Naive B cell (primary cell): ENCODE data around the gene MTSS2. TPM values are rescaled to one million over a fixed set of nuclear protein-coding genes. Genes with fewer than 3 reads are reported as not detected.

ENCODE experiments used
- ATAC-seq, 2 donors: fragments of 150-1000 bp; cut with Tn5 transposase; 2 replicates each; pipeline ENCODE4 v1.10.0; 2021; ENCODE audit warnings: low read depth in 2 of 2, mild to moderate bottlenecking in 2 of 2, moderate library complexity in 2 of 2
- DNase-seq: peaks from one replicate; pipeline ENCODE4 v3.0.0; 2022
- H3K27ac Mint-ChIP-seq, 6 donors: one replicate each; pipeline ENCODE4 v1.8.0; 2020 to 2022; ENCODE audit warnings: mild to moderate bottlenecking in 6 of 6, mixed read lengths in 6 of 6, moderate library complexity in 5 of 6, inconsistent platforms in 2 of 6
- H3K27me3 Mint-ChIP-seq, 3 donors: one replicate each; pipeline ENCODE4 v1.8.0; 2021 to 2022; ENCODE audit warnings: mixed read lengths in 3 of 3, mild to moderate bottlenecking in 1 of 3
- H3K36me3 Mint-ChIP-seq, 2 donors: one replicate each; pipeline ENCODE4 v1.8.0; 2020 to 2022; ENCODE audit warnings: mixed read lengths in 2 of 2, inconsistent platforms in 1 of 2, mild to moderate bottlenecking in 1 of 2
- H3K4me1 Mint-ChIP-seq, 3 donors: one replicate each; pipeline ENCODE4 v1.8.0; 2020 to 2022; ENCODE audit warnings: mixed read lengths in 3 of 3, inconsistent platforms in 1 of 3, mild to moderate bottlenecking in 1 of 3, moderate library complexity in 1 of 3
- H3K4me3 Mint-ChIP-seq, 8 donors: one replicate each; pipeline ENCODE4 v1.8.0; 2020 to 2022; ENCODE audit warnings: mild to moderate bottlenecking in 8 of 8, mixed read lengths in 8 of 8, moderate library complexity in 8 of 8, inconsistent platforms in 2 of 8
- H3K9me3 Mint-ChIP-seq, 7 donors: one replicate each; pipeline ENCODE4 v1.8.0; 2020 to 2022; ENCODE audit warnings: mixed read lengths in 7 of 7, mild to moderate bottlenecking in 5 of 7, inconsistent platforms in 2 of 7, moderate library complexity in 1 of 7
- polyA plus RNA-seq, 6 donors: library from polyadenylated mRNA; unstranded; fragments of 300-500 nt; fragmentation: Illumina TruSeq; gene quantifications; one replicate each; pipeline ENCODE4 v1.2.3, GENCODE V29; 2021; ENCODE audit warnings: low read depth in 6 of 6

The MTSS2 gene
- polyA plus RNA-seq, 6 donors from 2014 or later: not detected

DNA sequence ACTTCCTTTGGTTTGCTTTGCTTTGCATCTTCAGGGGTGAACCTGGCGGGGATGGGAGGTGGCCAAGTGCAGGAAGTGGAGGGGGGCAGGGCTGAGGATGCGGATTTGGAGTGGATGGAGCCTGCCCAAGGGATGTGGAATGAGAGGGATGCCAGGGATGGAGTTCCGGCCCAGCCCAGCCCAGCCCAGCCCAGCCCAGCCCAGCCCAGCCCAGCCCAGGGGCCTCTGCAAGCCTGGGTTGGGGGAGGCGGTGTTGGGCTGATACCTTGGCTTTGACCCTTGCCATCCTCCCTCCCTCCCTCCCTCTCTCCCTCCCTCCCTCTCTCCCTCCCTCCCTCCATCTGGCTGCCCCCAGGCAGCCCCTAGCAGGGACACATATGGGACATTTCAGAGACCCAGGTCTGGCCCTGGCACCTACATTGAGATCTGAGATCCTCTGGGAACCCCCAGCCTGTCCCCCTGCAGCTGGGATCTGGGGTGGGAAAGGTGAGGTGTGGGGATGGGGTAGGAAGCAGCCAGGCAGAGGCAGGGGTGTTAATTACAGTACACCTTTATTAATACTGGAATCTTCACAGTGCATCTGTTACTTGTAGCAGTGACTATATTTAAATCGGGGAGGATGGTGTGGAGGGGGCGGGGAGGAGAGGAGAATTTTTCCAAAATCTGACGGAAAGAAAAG, 25.0 kb downstream of the MTSS2 start:
- Mint-ChIP-seq H3K27me3 (peaks cover 0 to 4% (median 0%) of the 10 kb centered on the region in 3 donors), H3K4me3 (no peak overlapping the region), H3K36me3 (peaks cover 0 to 3% of the 10 kb centered on the region in 2 donors), H3K9me3 (no peaks in the 10 kb centered on the region), H3K4me1 (no peaks in the 10 kb centered on the region), H3K27ac (peak overlapping the region in 1 of 6 donors; percentile 16)
- DNase-seq (no peak), ATAC-seq (no peak)

DNA sequence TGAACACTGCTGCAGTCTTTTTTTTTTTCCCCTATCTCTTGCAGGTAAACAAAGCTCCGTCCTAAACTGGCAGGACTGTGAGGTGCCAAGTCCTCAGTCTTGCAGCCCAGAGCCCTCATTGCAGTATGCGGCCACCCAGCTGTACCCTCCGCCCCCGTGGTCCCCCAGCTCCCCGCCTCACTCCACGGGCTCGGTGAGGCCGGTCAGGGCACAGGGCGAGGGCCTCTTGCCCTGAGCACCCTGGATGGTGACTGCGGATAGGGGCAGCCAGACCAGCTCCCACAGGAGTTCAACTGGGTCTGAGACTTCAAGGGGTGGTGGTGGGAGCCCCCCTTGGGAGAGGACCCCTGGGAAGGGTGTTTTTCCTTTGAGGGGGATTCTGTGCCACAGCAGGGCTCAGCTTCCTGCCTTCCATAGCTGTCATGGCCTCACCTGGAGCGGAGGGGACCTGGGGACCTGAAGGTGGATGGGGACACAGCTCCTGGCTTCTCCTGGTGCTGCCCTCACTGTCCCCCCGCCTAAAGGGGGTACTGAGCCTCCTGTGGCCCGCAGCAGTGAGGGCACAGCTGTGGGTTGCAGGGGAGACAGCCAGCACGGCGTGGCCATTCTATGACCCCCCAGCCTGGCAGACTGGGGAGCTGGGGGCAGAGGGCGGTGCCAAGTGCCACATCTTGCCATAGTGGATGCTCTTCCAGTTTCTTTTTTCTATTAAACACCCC, 25.7 kb downstream of the MTSS2 start:
- H3K9me3 Mint-ChIP-seq: no peaks in the 10 kb centered on the region
- no peak for DNase-seq
- no peaks in the 10 kb centered on the region for H3K4me1 Mint-ChIP-seq
- H3K27ac Mint-ChIP-seq: no peak overlapping the region
- peaks cover 0 to 4% (median 0%) of the 10 kb centered on the region in 3 donors for H3K27me3 Mint-ChIP-seq
- no peak overlapping the region for H3K4me3 Mint-ChIP-seq
- ATAC-seq: no peak
- no peaks in the 10 kb centered on the region for H3K36me3 Mint-ChIP-seq

DNA sequence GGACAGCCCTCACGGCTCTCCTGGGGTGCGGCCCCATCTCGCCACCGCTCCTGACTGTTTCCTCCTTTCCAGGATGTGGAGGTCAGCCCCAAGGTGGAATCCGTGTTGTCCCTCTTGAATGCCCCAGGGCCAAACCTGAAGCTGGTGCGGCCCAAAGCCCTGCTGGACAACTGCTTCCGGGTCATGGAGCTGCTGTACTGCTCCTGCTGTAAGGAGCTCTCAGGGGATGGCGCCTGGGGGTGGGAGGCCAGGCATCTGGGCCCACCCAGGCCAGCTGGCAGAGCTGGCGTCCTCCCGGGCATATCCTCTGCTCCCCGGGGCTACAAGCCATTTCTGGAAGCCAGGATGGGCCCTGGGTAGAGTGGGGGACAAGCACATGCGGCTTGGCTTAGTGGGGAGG, 26.3 kb downstream of the MTSS2 start:
- peaks cover 0 to 4% (median 0%) of the 10 kb centered on the region in 3 donors for H3K27me3 Mint-ChIP-seq
- H3K27ac Mint-ChIP-seq: no peak overlapping the region
- ATAC-seq (no peak), DNase-seq (no peak)
- no peaks in the 10 kb centered on the region for H3K4me1 Mint-ChIP-seq
- H3K9me3 Mint-ChIP-seq: no peaks in the 10 kb centered on the region
- no peaks in the 10 kb centered on the region for H3K36me3 Mint-ChIP-seq
- H3K4me3 Mint-ChIP-seq: no peak overlapping the region

DNA sequence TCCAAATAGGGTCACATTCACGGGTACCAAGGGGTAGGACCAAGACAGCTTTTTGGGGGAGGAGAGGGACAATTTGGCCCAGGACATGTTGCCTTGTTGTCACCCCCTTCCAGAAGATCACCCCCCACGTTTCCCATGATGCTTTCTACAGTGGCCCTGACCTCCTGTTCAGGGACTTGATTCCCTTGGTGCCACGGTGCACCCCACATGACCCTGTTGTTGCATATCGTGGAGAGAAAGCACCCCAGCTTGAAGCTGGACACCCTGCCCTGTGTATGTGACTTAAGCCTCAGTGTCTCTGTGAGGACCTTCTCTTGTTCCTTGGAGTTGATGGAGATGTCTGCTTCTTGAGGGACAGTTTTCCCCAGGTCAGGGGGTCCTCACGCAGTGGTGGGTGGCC, 26.9 kb downstream of the MTSS2 start:
- Mint-ChIP-seq H3K27ac (no peak overlapping the region), H3K9me3 (no peaks in the 10 kb centered on the region), H3K4me1 (peaks cover 1 to 5% (median 2%) of the 10 kb centered on the region in 3 donors), H3K4me3 (no peak overlapping the region), H3K27me3 (peaks cover under 1 to 6% (median 2%) of the 10 kb centered on the region in 3 donors), H3K36me3 (no peaks in the 10 kb centered on the region)
- DNase-seq: no peak
- ATAC-seq: no peak

DNA sequence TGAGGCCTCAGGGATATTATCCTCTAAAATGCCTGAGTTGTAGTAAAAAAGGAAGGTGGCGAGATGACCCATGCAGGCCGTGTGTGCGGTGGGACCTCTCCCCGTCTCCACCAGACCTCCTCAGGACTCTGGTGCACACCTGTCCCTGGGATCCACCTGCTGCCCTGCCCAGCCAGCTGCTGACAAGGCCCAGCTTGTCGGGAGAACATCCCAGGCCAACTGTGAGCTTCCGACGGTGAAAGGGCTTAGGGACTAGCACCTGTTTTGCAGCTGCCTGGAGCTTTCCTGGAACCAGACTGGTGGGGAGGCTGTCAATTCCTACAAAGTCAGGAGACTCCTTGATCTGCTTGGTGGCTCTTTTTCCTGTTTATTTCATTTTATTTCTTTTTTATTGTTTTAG, 27.9 kb downstream of the MTSS2 start:
- Mint-ChIP-seq H3K27ac (no peak overlapping the region), H3K27me3 (peaks cover 4 to 10% (median 8%) of the 10 kb centered on the region in 3 donors), H3K36me3 (no peaks in the 10 kb centered on the region), H3K4me3 (no peak overlapping the region), H3K4me1 (peaks cover 5 to 9% (median 6%) of the 10 kb centered on the region in 3 donors), H3K9me3 (no peaks in the 10 kb centered on the region)
- no peak for DNase-seq
- ATAC-seq: no peak

DNA sequence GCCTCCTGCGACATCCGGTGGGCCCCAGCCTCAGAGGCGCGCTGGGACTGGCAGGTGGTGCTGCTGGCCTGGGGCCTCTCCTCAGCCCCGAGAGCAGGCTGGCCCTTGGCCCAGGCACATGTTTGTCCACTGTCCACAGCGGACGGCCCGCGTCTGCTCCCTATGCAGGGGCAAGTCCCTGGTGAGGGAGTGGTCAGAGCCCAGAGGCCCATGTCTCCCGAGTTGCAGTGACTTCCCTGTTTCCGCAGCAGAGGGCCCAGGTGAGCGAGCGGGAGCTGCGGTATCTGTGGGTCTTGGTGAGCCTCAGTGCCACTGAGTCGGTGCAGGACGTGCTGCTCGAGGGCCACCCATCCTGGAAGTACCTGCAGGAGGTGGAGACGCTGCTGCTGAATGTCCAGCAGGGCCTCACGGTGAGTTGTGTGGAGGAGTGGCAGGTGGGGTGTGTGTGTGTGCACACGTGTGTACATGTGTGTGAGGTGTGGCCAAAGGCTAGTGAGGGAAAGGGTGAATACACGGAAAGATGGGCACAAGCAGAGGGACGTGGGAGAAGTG, 29.1 kb downstream of the MTSS2 start:
- peaks cover 5 to 9% (median 6%) of the 10 kb centered on the region in 3 donors for H3K4me1 Mint-ChIP-seq
- peaks cover 4 to 10% (median 8%) of the 10 kb centered on the region in 3 donors for H3K27me3 Mint-ChIP-seq
- DNase-seq (no peak), ATAC-seq (no peak)
- no peak overlapping the region for H3K27ac Mint-ChIP-seq
- no peak overlapping the region for H3K4me3 Mint-ChIP-seq
- no peaks in the 10 kb centered on the region for H3K36me3 Mint-ChIP-seq
- no peaks in the 10 kb centered on the region for H3K9me3 Mint-ChIP-seq

DNA sequence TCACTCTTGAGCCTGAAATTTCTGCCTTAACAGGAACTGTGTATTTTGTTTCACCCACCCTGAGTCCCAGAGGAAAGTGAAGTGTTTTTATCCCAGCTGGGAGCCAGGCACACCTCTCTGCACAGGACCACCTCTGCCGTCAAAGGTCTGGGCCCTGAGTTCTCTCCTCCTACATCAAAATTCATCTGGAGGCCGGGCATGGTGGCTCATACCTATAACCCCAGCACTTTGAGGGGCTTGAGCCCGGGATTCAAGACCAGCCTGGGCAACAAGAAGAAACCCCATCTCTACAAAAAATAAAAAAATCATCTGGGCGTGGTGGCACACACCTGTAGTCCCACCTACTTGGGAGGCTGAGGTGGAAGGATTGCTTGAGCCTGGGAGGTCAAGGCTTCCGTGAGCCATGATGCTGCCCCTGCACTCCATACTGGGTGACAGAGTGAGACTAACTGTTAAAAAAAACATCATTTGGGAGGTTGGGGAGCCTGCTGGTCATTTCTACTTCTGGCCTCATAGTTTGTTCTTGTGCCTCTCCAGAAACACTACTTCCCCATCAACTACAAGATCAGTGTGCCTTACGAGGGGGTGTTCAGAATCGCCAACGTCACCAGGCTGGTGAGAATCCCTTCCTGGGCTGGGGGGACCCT, 29.7 kb downstream of the MTSS2 start:
- Mint-ChIP-seq H3K9me3 (no peaks in the 10 kb centered on the region), H3K36me3 (no peaks in the 10 kb centered on the region), H3K27me3 (peaks cover 4 to 10% (median 8%) of the 10 kb centered on the region in 3 donors), H3K4me1 (peaks cover 5 to 9% (median 6%) of the 10 kb centered on the region in 3 donors), H3K4me3 (no peak overlapping the region), H3K27ac (no peak overlapping the region)
- DNase-seq (no peak), ATAC-seq (no peak)

DNA sequence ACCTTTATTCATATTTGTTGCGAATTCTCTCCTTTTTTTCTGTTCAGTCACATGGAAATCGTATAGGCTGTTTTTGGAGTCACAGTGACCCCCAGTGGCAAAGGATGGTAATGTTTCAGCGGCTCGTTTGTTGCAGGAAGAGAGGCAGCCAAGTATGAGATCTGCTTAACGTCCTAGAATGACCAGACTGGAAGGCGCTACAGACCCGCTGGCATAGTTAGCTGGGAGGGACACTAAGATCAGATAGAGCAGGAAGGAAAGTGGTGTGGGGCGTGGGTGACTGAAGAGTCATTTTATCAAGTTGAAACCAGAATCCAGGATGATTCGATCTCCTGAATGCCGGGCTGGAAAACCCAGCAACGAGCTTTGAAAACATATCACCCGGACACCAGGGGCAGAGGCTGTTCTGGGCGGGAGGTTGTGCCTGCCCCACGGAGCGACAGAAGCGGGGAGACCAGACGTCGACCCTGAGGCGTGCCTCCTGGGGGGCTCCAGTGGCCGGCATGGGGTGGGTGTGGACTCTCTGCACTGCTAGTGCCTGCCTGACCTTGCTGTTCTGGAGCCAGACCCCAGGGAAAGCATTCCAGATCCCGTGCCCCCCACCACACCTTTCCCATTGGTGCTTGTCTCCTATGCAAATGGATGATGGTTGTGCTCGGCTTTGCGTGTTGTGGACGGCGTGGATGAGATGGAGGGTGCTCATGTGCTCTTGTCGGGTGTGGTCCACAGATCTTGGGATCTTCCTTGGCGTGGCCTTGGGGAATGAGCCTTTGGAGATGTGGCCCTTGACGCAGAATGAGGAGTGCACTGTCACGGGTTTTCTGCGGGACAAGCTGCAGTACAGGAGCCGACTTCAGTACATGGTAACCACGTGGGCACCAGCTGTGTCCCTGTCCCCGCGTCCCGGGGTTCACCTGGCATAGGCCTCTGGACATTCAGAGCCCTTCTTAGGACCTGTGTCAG, 31.8 kb downstream of the MTSS2 start:
- peaks cover 4 to 10% (median 8%) of the 10 kb centered on the region in 3 donors for H3K27me3 Mint-ChIP-seq
- H3K9me3 Mint-ChIP-seq: no peaks in the 10 kb centered on the region
- peak; percentile 66 for DNase-seq
- no peaks in the 10 kb centered on the region for H3K36me3 Mint-ChIP-seq
- ATAC-seq: peak; percentile 49 to 70
- H3K4me1 Mint-ChIP-seq: peaks cover 5 to 9% (median 6%) of the 10 kb centered on the region in 3 donors
- H3K27ac Mint-ChIP-seq: no peak overlapping the region
- peak overlapping the region in 7 of 8 donors; percentile 5 to 87 (median 65) for H3K4me3 Mint-ChIP-seq

DNA sequence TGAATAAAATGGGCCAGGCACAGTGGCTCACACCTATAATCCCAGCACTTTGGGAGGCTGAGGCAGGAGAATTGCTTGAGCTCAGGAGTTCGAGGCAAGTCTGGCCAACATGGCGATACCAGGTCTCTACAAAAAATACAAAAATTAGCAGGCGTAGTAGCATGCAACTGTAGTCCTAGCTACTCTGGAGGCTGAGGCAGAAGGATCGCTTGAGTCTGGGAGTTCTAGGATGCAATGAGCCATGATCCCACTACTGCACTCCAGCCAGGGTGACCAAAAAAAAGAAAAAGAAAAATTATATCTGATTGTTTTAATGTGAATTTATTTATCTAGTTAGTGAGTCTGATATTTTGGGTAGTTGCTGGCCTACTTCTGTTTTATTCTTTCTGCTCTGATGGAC, 32.4 kb downstream of the MTSS2 start:
- Mint-ChIP-seq H3K4me3 (peak overlapping the region in 1 of 8 donors; percentile 5), H3K9me3 (no peaks in the 10 kb centered on the region), H3K36me3 (no peaks in the 10 kb centered on the region), H3K4me1 (peaks cover 5 to 9% (median 6%) of the 10 kb centered on the region in 3 donors), H3K27ac (no peak overlapping the region), H3K27me3 (peaks cover 8 to 10% (median 9%) of the 10 kb centered on the region in 3 donors)
- no peak for ATAC-seq
- no peak for DNase-seq

DNA sequence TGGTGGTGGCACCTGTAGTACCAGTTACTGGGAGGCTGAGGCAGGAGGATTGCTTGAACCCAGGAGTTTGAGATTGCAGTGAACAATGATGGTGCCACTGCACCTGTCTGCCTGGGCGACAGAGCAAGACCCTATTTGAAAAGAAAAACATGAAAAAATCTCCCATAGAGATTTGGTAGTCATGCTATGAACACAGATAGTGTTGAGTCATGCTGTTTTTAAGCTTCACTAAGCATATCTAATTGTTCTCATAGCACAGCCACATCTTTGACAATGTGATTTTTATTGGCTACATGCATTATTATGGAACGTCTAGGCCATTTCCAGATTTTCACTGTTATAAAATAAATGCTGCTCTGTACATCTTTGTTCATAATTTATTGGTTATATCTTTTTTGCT, 33.5 kb downstream of the MTSS2 start:
- no peak for ATAC-seq
- Mint-ChIP-seq H3K27ac (no peak overlapping the region), H3K36me3 (no peaks in the 10 kb centered on the region), H3K4me1 (peaks cover 5 to 9% (median 6%) of the 10 kb centered on the region in 3 donors), H3K27me3 (peaks cover 9 to 15% (median 14%) of the 10 kb centered on the region in 3 donors), H3K4me3 (no peak overlapping the region), H3K9me3 (no peaks in the 10 kb centered on the region)
- no peak for DNase-seq

DNA sequence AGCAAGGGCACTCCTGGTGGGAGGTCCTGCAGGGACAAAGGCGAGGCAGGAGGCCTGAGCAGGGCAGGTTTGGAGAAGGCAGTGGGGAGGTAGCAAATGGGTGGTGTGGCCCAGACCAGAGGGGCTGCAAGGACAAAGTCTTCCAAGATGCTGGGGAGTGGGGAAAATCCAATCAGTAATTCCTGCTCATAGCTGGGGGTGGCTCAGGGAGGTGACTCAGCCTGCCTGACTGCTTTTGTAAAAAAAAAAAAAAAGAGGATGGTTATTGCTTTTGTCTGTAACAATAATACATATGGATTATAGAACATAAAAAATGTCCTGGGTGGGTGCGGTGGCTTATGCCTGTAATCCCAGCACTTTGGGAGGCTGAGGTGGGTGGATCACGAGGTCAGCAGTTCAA, 34.3 kb downstream of the MTSS2 start:
- H3K4me3 Mint-ChIP-seq: no peak overlapping the region

DNA sequence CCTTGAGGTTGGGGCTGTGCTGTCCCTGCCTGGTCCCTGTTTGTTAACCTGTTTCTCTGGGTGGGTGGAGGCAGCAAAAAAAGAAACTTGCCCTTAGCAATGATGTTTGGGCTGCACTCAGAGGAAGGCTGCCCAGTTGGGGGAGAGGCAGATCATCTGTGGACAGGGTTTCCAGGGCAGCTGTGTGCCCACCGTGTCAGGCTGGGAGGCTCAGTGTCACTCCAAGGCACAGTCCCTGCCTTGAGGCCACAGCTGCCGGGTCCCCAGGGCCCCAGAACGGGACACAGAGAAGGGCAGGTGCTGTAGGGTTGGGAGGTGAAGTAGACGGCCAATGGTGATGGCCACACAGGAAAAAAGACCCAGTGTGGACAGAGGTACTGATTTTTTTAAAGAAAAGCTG, 35.6 kb downstream of the MTSS2 start:
- Mint-ChIP-seq H3K4me1 (peaks cover 5 to 9% (median 6%) of the 10 kb centered on the region in 3 donors), H3K27ac (peak overlapping the region in 1 of 6 donors; percentile 4), H3K27me3 (peaks cover 9 to 14% (median 11%) of the 10 kb centered on the region in 3 donors), H3K36me3 (no peaks in the 10 kb centered on the region), H3K9me3 (no peaks in the 10 kb centered on the region), H3K4me3 (no peak overlapping the region)
- no peak for ATAC-seq
- no peak for DNase-seq

More for the DNA sequence above, 34.3 kb downstream of the MTSS2 start:
- Mint-ChIP-seq H3K27me3 (peaks cover 9 to 14% (median 11%) of the 10 kb centered on the region in 3 donors), H3K9me3 (no peaks in the 10 kb centered on the region), H3K4me1 (peaks cover 5 to 9% (median 6%) of the 10 kb centered on the region in 3 donors), H3K27ac (no peak overlapping the region), H3K36me3 (no peaks in the 10 kb centered on the region)
- ATAC-seq: no peak
- DNase-seq: no peak
